ENCODE measurements around the gene CLDN34. TPM values are rescaled to one million over a fixed set of nuclear protein-coding genes. Genes with fewer than 3 reads are reported as not detected.

Gene CLDN34
- total RNA-seq, 1 experiment from 2014 or later: not detected

GRCh38 chrX:10014462-10015354, 47.5 kb downstream of the CLDN34 start:
- no peaks in the 10 kb centered on the region for H3K9me3 ChIP-seq
- peak overlapping the region; percentile 58 for H3K4me3 ChIP-seq (ENCODE audit: low read depth, low read length)
- no peaks in the 10 kb centered on the region for H3K27me3 ChIP-seq (replicated peaks; ENCODE audit: control insufficient read depth, insufficient read depth, low read length)
- no peaks in the 10 kb centered on the region for H3K36me3 ChIP-seq (ENCODE audit: control insufficient read depth, insufficient read depth, low read length)
- H3K27ac Mint-ChIP-seq (ENCODE audit: unreplicated experiment): peak overlapping the region; percentile 65
- H3K27me3 Mint-ChIP-seq (ENCODE audit: insufficient read depth, unreplicated experiment): no peaks in the 10 kb centered on the region
- H3K36me3 Mint-ChIP-seq (ENCODE audit: insufficient read depth, unreplicated experiment): peaks cover 24% of the 10 kb centered on the region
- CTCF ChIA-PET: no interaction called here
- TF ChIP-seq CTCF (IDR thresholded peaks at IDR 0.05; ENCODE audit: insufficient read depth in 1 of 2, low read depth in 1 of 2, low read length in 1 of 2, severe bottlenecking in 1 of 2, unreplicated experiment in 1 of 2): no peak
- BruUV-seq (replicated peaks): TSS peak; percentile 64
- POLR2A ChIA-PET: no interaction called here
- peak; percentile 91 to 92 for DNase-seq
- H3K4me1 Mint-ChIP-seq (ENCODE audit: low read depth, unreplicated experiment): peaks cover 30% of the 10 kb centered on the region
- intact Hi-C loops (cut with micrococcal nuclease; ENCODE audit: unreplicated experiment): loop anchor here (1.0 to 5.0 kb wide), 3 partner anchors 9 to 48 kb away; no protein-coding TSS in a partner anchor
- H3K9me3 Mint-ChIP-seq (ENCODE audit: unreplicated experiment): no peaks in the 10 kb centered on the region
- peaks cover 10% of the 10 kb centered on the region; the same call in 1 of the 2 replicates for H3K4me1 ChIP-seq
- peak overlapping the region; percentile 73 for H3K4me3 Mint-ChIP-seq (ENCODE audit: unreplicated experiment)

- CTCF ChIA-PET: no interaction called here
- Mint-ChIP-seq H3K27me3 (ENCODE audit: insufficient read depth, unreplicated experiment) (no peaks in the 10 kb centered on the region), H3K9me3 (ENCODE audit: unreplicated experiment) (no peaks in the 10 kb centered on the region), H3K36me3 (ENCODE audit: insufficient read depth, unreplicated experiment) (peaks cover 24% of the 10 kb centered on the region), H3K4me3 (ENCODE audit: unreplicated experiment) (peak overlapping the region; percentile 73), H3K4me1 (ENCODE audit: low read depth, unreplicated experiment) (peaks cover 30% of the 10 kb centered on the region), H3K27ac (ENCODE audit: unreplicated experiment) (no peak overlapping the region)
- no TSS peak for BruUV-seq (replicated peaks)
- Histone ChIP-seq H3K4me3 (ENCODE audit: low read depth, low read length) (peak overlapping the region; percentile 59), H3K36me3 (ENCODE audit: control insufficient read depth, insufficient read depth, low read length) (no peaks in the 10 kb centered on the region), H3K27me3 (replicated peaks; ENCODE audit: control insufficient read depth, insufficient read depth, low read length) (no peaks in the 10 kb centered on the region), H3K4me1 (peaks cover 10% of the 10 kb centered on the region; the same call in 1 of the 2 replicates), H3K9me3 (no peaks in the 10 kb centered on the region)
- no peak for TF ChIP-seq CTCF (IDR thresholded peaks at IDR 0.05; ENCODE audit: insufficient read depth in 1 of 2, low read depth in 1 of 2, low read length in 1 of 2, severe bottlenecking in 1 of 2, unreplicated experiment in 1 of 2)
- POLR2A ChIA-PET: no interaction called here
- no peak for DNase-seq
- intact Hi-C loops (cut with micrococcal nuclease; ENCODE audit: unreplicated experiment): loop anchor here (2.0 to 5.0 kb wide), 2 partner anchors 19 to 47 kb away; no protein-coding TSS in a partner anchor
These were observed 48.2 kb downstream of the CLDN34 start for GRCh38 chrX:10015355-10015722.

- Mint-ChIP-seq H3K36me3 (ENCODE audit: insufficient read depth, unreplicated experiment) (peaks cover 29% of the 10 kb centered on the region), H3K4me1 (ENCODE audit: low read depth, unreplicated experiment) (peaks cover 24% of the 10 kb centered on the region), H3K9me3 (ENCODE audit: unreplicated experiment) (no peaks in the 10 kb centered on the region), H3K4me3 (ENCODE audit: unreplicated experiment) (peak overlapping the region; percentile 89), H3K27ac (ENCODE audit: unreplicated experiment) (peak overlapping the region; percentile 66), H3K27me3 (ENCODE audit: insufficient read depth, unreplicated experiment) (no peaks in the 10 kb centered on the region)
- peaks cover 10% of the 10 kb centered on the region; the same call in 1 of the 2 replicates for H3K4me1 ChIP-seq
- DNase-seq: peak in 1 of 2 experiments; percentile 42
- peak overlapping the region; percentile 59 for H3K4me3 ChIP-seq (ENCODE audit: low read depth, low read length)
- no TSS peak for BruUV-seq (replicated peaks)
- POLR2A ChIA-PET: no interaction called here
- intact Hi-C loops (cut with micrococcal nuclease; ENCODE audit: unreplicated experiment): loop anchor here (2.0 to 5.0 kb wide), 2 partner anchors 19 to 46 kb away; no protein-coding TSS in a partner anchor
- CTCF ChIA-PET: no interaction called here
- no peaks in the 10 kb centered on the region for H3K36me3 ChIP-seq (ENCODE audit: control insufficient read depth, insufficient read depth, low read length)
- no peaks in the 10 kb centered on the region for H3K9me3 ChIP-seq
- no peak for TF ChIP-seq CTCF (IDR thresholded peaks at IDR 0.05; ENCODE audit: insufficient read depth in 1 of 2, low read depth in 1 of 2, low read length in 1 of 2, severe bottlenecking in 1 of 2, unreplicated experiment in 1 of 2)
- no peaks in the 10 kb centered on the region for H3K27me3 ChIP-seq (replicated peaks; ENCODE audit: control insufficient read depth, insufficient read depth, low read length)
These were observed 48.8 kb downstream of the CLDN34 start for GRCh38 chrX:10015723-10016518.

Data from Caco-2 (cell line).